Sigmoid colon (tissue), 4 donors: ENCODE data around the gene NPTX1.

ENCODE experiments used
- POLR2A ChIP-seq, 2 donors: fragments of 450-650 bp; IDR thresholded peaks; one replicate each; pipeline ENCODE4 v1.6.1; 2016; ENCODE audit warnings: antibody characterized with exemption in 2 of 2, mild to moderate bottlenecking in 2 of 2, moderate library complexity in 2 of 2
- POLR2AphosphoS5 ChIP-seq, 4 donors: sonication (generic); formaldehyde crosslinking; IDR thresholded peaks; one replicate each; pipeline ENCODE4 v1.6.1; 2017; ENCODE audit warnings: antibody characterized with exemption in 4 of 4

- TF ChIP-seq POLR2A (IDR thresholded peaks at IDR 0.05), result no peak
- no peak for TF ChIP-seq POLR2AphosphoS5 (IDR thresholded peaks at IDR 0.05)
Observed at GRCh38 chr17:80474961-80475909, 1.2 kb downstream of the NPTX1 start.
